Measurements from ENCODE around the gene PDLIM5. TPM values are rescaled to one million over a fixed set of nuclear protein-coding genes. Genes with fewer than 3 reads are reported as not detected.

PDLIM5 gene
- total and polyA plus RNA-seq, 4 donors = 20.4 to 93.4 (median 59.8) TPM

- Histone ChIP-seq H3K9ac (ENCODE audit: insufficient read depth in 1 of 2, low read length in 2 of 2) (no peak overlapping the region), H3K4me1 (ENCODE audit: control insufficient read depth in 5 of 5, insufficient read depth in 5 of 5, low read length in 5 of 5) (peaks cover 0 to 3% (median 0%) of the 10 kb centered on the region in 5 donors), H3K27me3 (ENCODE audit: control insufficient read depth in 3 of 3, insufficient read depth in 3 of 3, low read length in 2 of 3) (no peaks in the 10 kb centered on the region), H3K9me3 (ENCODE audit: control insufficient read depth in 4 of 4, insufficient read depth in 3 of 4, low read length in 3 of 4) (no peaks in the 10 kb centered on the region), H3K4me3 (no peak overlapping the region), H3K36me3 (ENCODE audit: control insufficient read depth in 4 of 4, insufficient read depth in 4 of 4, low read length in 4 of 4) (no peaks in the 10 kb centered on the region), H3K27ac (ENCODE audit: low read depth in 1 of 2, low read length in 1 of 2) (no peak overlapping the region)
- WGBS, 2 donors = 75 to 83% methylated on average over 2 of the region's 2 CpGs
- DNase-seq (no peak), ATAC-seq (ENCODE audit: insufficient read depth, low FRiP score) (no peak)
- TF ChIP-seq, protein P1, sequence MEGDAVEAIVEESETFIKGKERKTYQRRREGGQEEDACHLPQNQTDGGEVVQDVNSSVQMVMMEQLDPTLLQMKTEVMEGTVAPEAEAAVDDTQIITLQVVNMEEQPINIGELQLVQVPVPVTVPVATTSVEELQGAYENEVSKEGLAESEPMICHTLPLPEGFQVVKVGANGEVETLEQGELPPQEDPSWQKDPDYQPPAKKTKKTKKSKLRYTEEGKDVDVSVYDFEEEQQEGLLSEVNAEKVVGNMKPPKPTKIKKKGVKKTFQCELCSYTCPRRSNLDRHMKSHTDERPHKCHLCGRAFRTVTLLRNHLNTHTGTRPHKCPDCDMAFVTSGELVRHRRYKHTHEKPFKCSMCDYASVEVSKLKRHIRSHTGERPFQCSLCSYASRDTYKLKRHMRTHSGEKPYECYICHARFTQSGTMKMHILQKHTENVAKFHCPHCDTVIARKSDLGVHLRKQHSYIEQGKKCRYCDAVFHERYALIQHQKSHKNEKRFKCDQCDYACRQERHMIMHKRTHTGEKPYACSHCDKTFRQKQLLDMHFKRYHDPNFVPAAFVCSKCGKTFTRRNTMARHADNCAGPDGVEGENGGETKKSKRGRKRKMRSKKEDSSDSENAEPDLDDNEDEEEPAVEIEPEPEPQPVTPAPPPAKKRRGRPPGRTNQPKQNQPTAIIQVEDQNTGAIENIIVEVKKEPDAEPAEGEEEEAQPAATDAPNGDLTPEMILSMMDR (IDR thresholded peaks at IDR 0.05; ENCODE audit: control extremely low read depth, extremely low read depth) = no peak
Observed at GRCh38 chr4:94435874-94436273, 15.9 kb upstream of the PDLIM5 start.

- TF ChIP-seq, protein P1 (IDR thresholded peaks at IDR 0.05; ENCODE audit: control extremely low read depth, extremely low read depth) = no peak
- Histone ChIP-seq H3K4me1 (ENCODE audit: control insufficient read depth in 5 of 5, insufficient read depth in 5 of 5, low read length in 5 of 5) (peaks cover 0 to 3% (median 0%) of the 10 kb centered on the region in 5 donors), H3K27ac (ENCODE audit: low read depth in 1 of 2, low read length in 1 of 2) (no peak overlapping the region), H3K36me3 (ENCODE audit: control insufficient read depth in 4 of 4, insufficient read depth in 4 of 4, low read length in 4 of 4) (no peaks in the 10 kb centered on the region), H3K4me3 (no peak overlapping the region), H3K9ac (ENCODE audit: insufficient read depth in 1 of 2, low read length in 2 of 2) (no peak overlapping the region), H3K9me3 (ENCODE audit: control insufficient read depth in 4 of 4, insufficient read depth in 3 of 4, low read length in 3 of 4) (no peaks in the 10 kb centered on the region), H3K27me3 (ENCODE audit: control insufficient read depth in 3 of 3, insufficient read depth in 3 of 3, low read length in 2 of 3) (no peaks in the 10 kb centered on the region)
- no peak for DNase-seq
- no peak for ATAC-seq (ENCODE audit: insufficient read depth, low FRiP score)
- 94 to 100% methylated on average over 1 of the region's 1 CpG for WGBS, 2 donors
Observed at GRCh38 chr4:94436512-94436911, 15.2 kb upstream of the PDLIM5 start.

DNA sequence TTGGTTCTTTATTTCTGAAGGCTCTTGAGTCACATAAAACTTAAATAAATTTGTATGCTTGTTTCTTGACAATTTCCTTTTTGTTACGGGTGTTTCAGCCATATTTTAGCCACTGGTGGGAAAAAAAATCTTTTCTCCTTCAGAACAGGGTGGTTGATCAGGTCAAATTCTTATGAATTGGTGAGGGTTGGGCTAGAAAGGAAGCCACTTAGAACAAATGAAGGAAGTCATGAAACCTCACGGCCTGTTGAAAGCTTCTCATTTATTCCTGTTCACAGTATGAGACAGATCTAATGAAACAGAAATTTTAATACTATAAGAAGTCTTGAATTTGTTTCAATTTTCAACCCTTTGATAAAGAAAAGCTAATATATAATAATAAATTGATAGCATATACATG is 12.1 kb upstream of the PDLIM5 start:
- Histone ChIP-seq H3K27ac (ENCODE audit: low read depth in 1 of 2, low read length in 1 of 2) (no peak overlapping the region), H3K4me3 (no peak overlapping the region), H3K4me1 (ENCODE audit: control insufficient read depth in 5 of 5, insufficient read depth in 5 of 5, low read length in 5 of 5) (peaks cover 0 to 3% (median 0%) of the 10 kb centered on the region in 5 donors), H3K36me3 (ENCODE audit: control insufficient read depth in 4 of 4, insufficient read depth in 4 of 4, low read length in 4 of 4) (no peaks in the 10 kb centered on the region), H3K9me3 (ENCODE audit: control insufficient read depth in 4 of 4, insufficient read depth in 3 of 4, low read length in 3 of 4) (no peaks in the 10 kb centered on the region), H3K9ac (ENCODE audit: insufficient read depth in 1 of 2, low read length in 2 of 2) (no peak overlapping the region), H3K27me3 (ENCODE audit: control insufficient read depth in 3 of 3, insufficient read depth in 3 of 3, low read length in 2 of 3) (no peaks in the 10 kb centered on the region)
- TF ChIP-seq, protein P1 (IDR thresholded peaks at IDR 0.05; ENCODE audit: control extremely low read depth, extremely low read depth) = no peak
- no peak for ATAC-seq (ENCODE audit: insufficient read depth, low FRiP score)
- WGBS, 2 donors = 39 to 49% methylated on average over 2 of the region's 2 CpGs
- no peak for DNase-seq

GRCh38 chr4:94441838-94442237 is 9.9 kb upstream of the PDLIM5 start:
- H3K36me3 ChIP-seq (ENCODE audit: control insufficient read depth in 4 of 4, insufficient read depth in 4 of 4, low read length in 4 of 4) = no peaks in the 10 kb centered on the region
- ATAC-seq (ENCODE audit: insufficient read depth, low FRiP score) (no peak), DNase-seq (no peak)
- H3K27ac ChIP-seq (ENCODE audit: low read depth in 1 of 2, low read length in 1 of 2) = no peak overlapping the region
- WGBS, 2 donors = 72 to 90% methylated on average over 3 of the region's 3 CpGs
- TF ChIP-seq, protein P1 (IDR thresholded peaks at IDR 0.05; ENCODE audit: control extremely low read depth, extremely low read depth) = no peak
- no peak overlapping the region for H3K9ac ChIP-seq (ENCODE audit: insufficient read depth in 1 of 2, low read length in 2 of 2)
- H3K9me3 ChIP-seq (ENCODE audit: control insufficient read depth in 4 of 4, insufficient read depth in 3 of 4, low read length in 3 of 4) = no peaks in the 10 kb centered on the region
- peaks cover 0 to 5% (median 0%) of the 10 kb centered on the region in 5 donors for H3K4me1 ChIP-seq (ENCODE audit: control insufficient read depth in 5 of 5, insufficient read depth in 5 of 5, low read length in 5 of 5)
- no peaks in the 10 kb centered on the region for H3K27me3 ChIP-seq (ENCODE audit: control insufficient read depth in 3 of 3, insufficient read depth in 3 of 3, low read length in 2 of 3)
- H3K4me3 ChIP-seq = no peak overlapping the region

All from lung (tissue), 12 donors.